Measurements from ENCODE around the gene NPIPB2.
"Not testable (repeated sequence)": the region's sequence is repeated elsewhere in the genome, so short reads cannot be mapped to it uniquely, and the experiment has no call there.

NPIPB2 gene

GRCh38 chr16:11941945-11942344, at the start of gene NPIPB2:
Gene NPIPB2 (minus strand): TSS chr16:11942045. CDS start chr16:11942045, 0 bp downstream.
- in situ Hi-C loops (cut with HindIII; ENCODE audit: low sequenced_read_pairs); DNase-seq (ENCODE audit: low read depth, low spot score); H3K4me3 ChIP-seq (ENCODE audit: low read depth, low read length): not testable (repeated sequence)

- TF ChIP-seq CTCF (IDR thresholded peaks at IDR 0.05; ENCODE audit: low read depth, low read length), result no peak
- in situ Hi-C loops (cut with HindIII; ENCODE audit: low sequenced_read_pairs), result no loop called here
Measured at GRCh38 chr16:11990702-11991390, 49.0 kb upstream of the NPIPB2 start.

DNA sequence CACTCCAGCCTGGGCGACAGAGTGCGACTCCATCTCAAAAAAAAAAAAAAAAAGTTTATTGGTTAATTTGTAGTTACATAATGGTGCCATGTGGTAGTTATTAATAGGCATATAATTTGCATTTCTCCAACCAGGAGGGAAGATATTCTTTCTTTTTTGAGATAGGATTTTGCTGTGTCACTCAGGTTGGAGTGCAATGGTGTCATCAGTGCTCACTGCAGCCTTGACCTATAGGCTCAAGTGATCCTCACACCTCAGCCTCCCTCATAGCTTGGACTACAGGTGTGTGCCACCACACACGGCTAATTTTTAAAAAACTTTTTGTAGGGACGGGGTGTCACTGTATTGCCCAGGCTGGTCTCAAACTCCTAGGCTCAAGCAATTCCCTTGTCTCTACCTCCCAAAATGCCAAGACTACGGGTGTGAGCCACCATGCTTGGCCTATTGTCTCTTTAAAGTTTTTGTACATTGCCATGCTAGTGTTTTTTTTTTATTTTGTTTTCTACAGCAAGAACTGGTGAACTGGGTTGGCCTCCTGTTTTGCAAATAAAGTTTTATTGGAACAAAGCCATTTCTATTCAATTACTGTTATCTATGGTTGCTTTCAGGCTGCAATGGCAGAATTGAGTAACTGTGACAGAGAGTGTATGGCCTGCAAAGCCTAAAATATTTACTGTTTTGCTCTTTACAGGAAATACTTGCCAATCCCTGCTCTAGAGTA, 46.6 kb upstream of the NPIPB2 start:
- TF ChIP-seq CTCF (IDR thresholded peaks at IDR 0.05; ENCODE audit: low read depth, low read length), result no peak
- DNase-seq (ENCODE audit: low read depth, low spot score), result no peak
- H3K4me3 ChIP-seq (ENCODE audit: low read depth, low read length), result no peak overlapping the region
- in situ Hi-C loops (cut with HindIII; ENCODE audit: low sequenced_read_pairs), result no loop called here

More at GRCh38 chr16:11990702-11991390, 49.0 kb upstream of the NPIPB2 start:
- H3K4me3 ChIP-seq (ENCODE audit: low read depth, low read length), result no peak overlapping the region
- DNase-seq (ENCODE audit: low read depth, low spot score), result no peak

DNA sequence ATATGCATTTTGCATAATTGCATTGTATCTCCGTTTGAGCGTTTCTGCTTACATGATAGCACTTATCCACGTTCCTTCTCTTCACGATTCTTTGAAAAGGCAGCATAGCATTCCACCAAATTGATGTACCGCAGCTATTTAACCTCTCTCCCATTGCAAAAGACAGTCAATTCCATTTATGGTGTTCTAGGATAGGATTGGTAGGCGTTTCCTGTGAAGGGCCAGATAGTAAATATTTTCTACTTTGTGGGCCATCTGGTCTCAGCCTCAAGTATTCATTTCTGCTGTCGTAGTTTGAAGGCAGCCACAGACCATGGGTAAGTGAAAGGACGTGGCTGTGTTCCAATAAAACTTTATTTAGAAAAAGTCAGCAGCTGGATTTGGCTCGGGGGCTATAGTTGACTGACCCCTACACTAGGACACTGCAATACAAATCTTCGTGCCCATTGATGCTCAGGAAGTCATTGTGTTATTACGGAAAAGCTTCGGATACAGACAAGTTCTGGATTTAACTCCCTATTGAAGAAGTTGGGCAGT, 44.7 kb upstream of the NPIPB2 start:
- H3K4me3 ChIP-seq (ENCODE audit: low read depth, low read length), result no peak overlapping the region
- in situ Hi-C loops (cut with HindIII; ENCODE audit: low sequenced_read_pairs), result no loop called here
- DNase-seq (ENCODE audit: low read depth, low spot score), result no peak
- no peak for TF ChIP-seq CTCF (IDR thresholded peaks at IDR 0.05; ENCODE audit: low read depth, low read length)

- no peak for TF ChIP-seq CTCF (IDR thresholded peaks at IDR 0.05; ENCODE audit: low read depth, low read length)
- H3K4me3 ChIP-seq (ENCODE audit: low read depth, low read length), result no peak overlapping the region
- in situ Hi-C loops (cut with HindIII; ENCODE audit: low sequenced_read_pairs), result no loop called here
- DNase-seq (ENCODE audit: low read depth, low spot score), result no peak
Measured at GRCh38 chr16:11985250-11985649, 43.4 kb upstream of the NPIPB2 start.

DNA sequence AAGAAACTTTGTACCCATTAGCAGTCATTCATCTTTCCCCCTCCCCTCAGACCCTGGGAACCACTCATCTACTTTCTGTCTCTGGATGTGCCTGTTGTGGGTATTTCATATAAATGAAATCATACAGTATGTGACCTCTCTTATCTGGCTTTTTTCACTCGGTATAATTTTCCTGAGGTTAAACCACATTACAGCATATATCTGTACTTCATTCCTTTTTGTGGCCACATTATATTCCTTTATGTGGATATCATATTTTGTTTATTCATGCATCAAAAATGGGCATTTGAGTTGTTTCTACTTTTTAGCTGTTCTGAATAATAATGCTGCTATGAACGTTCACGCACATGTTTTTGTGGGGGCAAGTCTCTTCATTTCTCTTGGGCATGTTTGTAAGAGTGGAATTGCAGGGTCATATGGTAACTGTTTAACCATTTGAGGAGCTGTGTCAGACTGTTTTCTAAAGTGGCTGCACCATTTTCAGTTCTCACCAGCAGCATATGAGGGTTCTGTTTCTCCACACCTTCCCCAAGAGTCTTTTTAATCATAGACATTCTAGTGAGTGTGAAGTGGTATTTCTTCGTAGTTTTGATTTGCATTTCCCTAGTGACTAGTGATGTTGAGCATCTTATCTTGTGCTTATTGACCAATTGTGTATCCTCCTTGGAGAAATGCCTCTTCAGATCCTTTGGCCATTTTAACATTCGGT, 38.4 kb upstream of the NPIPB2 start:
- no peak for TF ChIP-seq CTCF (IDR thresholded peaks at IDR 0.05; ENCODE audit: low read depth, low read length)
- DNase-seq (ENCODE audit: low read depth, low spot score), result no peak
- in situ Hi-C loops (cut with HindIII; ENCODE audit: low sequenced_read_pairs), result no loop called here
- H3K4me3 ChIP-seq (ENCODE audit: low read depth, low read length), result no peak overlapping the region
